SKM-1 (cell line): ENCODE measurements around the gene DDIT4.

Experiments used
- DNase-seq: peaks from one replicate; lab custom pipeline; 2025; ENCODE audit not compliant: unreplicated experiment; lab: John Stamatoyannopoulos, UW

The DDIT4 gene

GRCh38 chr10:72315054-72315453 is 41.3 kb downstream of the DDIT4 start:
- DNase-seq, result no peak

GRCh38 chr10:72315611-72316385 is 42.1 kb downstream of the DDIT4 start:
- DNase-seq, result no peak

GRCh38 chr10:72316386-72316700 is 42.6 kb downstream of the DDIT4 start:
- DNase-seq, result no peak

- no peak for DNase-seq
Observed at GRCh38 chr10:72316748-72317435, 43.2 kb downstream of the DDIT4 start.

GRCh38 chr10:72318418-72319262 is 44.9 kb downstream of the DDIT4 start:
- no peak for DNase-seq

- DNase-seq, result peak; percentile 80
Observed at GRCh38 chr10:72319416-72320254, 45.9 kb downstream of the DDIT4 start.

GRCh38 chr10:72320676-72321247 is 47.0 kb downstream of the DDIT4 start:
- peak; percentile 94 for DNase-seq

- no peak for DNase-seq
Observed at GRCh38 chr10:72321248-72322029, 47.7 kb downstream of the DDIT4 start.

GRCh38 chr10:72322030-72322279 is 48.2 kb downstream of the DDIT4 start:
- no peak for DNase-seq

GRCh38 chr10:72322280-72323058 is 48.7 kb downstream of the DDIT4 start:
- no peak for DNase-seq

GRCh38 chr10:72323108-72323749 is 49.5 kb downstream of the DDIT4 start:
- DNase-seq, result no peak

- peak; percentile 39 for DNase-seq
Observed at GRCh38 chr10:72323771-72324191, 50.1 kb downstream of the DDIT4 start.
